Measurements from ENCODE around the gene CMTR1. TPM values are rescaled to one million over a fixed set of nuclear protein-coding genes. Genes with fewer than 3 reads are reported as not detected.
A peak's percentile ranks its signal among the peaks of the same experiment; 100 is the strongest.

CMTR1 gene
- total RNA-seq, 2 experiments from 2014 or later = 32.3 to 42.8 TPM

GRCh38 chr6:37426945-37427510 is 6.0 kb upstream of the CMTR1 start:
- Histone ChIP-seq H3K4me1 (ENCODE audit: insufficient read depth, low read length, poor library complexity, severe bottlenecking) (peaks cover 10% of the 10 kb centered on the region), H3K9me2 (ENCODE audit: insufficient read depth, low read length) (no peaks in the 10 kb centered on the region), H4K20me1 (ENCODE audit: insufficient read depth, low read length) (no peaks in the 10 kb centered on the region), H3K79me2 (ENCODE audit: insufficient read depth, low read depth, low read length) (no peaks in the 10 kb centered on the region), H3K9me3 (ENCODE audit: low read length) (no peaks in the 10 kb centered on the region), H3K4me3 (ENCODE audit: low read depth, low read length, poor library complexity, severe bottlenecking) (no peak overlapping the region), H3K36me3 (ENCODE audit: insufficient read depth, low read length) (no peaks in the 10 kb centered on the region), H3K27ac (ENCODE audit: low read depth, low read length, poor library complexity, severe bottlenecking) (no peak overlapping the region), H2AFZ (ENCODE audit: low read length) (no peak overlapping the region), H3K4me2 (ENCODE audit: low read length) (no peak overlapping the region)
- DNase-seq (ENCODE audit: low spot score) = no peak
- intact Hi-C loops (cut with micrococcal nuclease; ENCODE audit: unreplicated experiment) = no loop called here
- POLR2A ChIA-PET = no interaction called here
- TF ChIP-seq EZH2phosphoT487 (IDR thresholded peaks at IDR 0.05; ENCODE audit: borderline replicate concordance, low read depth, low read length) = no peak
- TF ChIP-seq CTCF (conservative IDR thresholded peaks at IDR 0.05; ENCODE audit: low read length) = no peak
- CTCF ChIA-PET (ENCODE audit: unreplicated experiment) = no interaction called here
- no TSS peak for BruUV-seq (replicated peaks)

GRCh38 chr6:37429352-37429750 is 3.7 kb upstream of the CMTR1 start:
- intact Hi-C loops (cut with micrococcal nuclease; ENCODE audit: unreplicated experiment) = no loop called here
- no peak overlapping the region for H3K27ac ChIP-seq (ENCODE audit: low read depth, low read length, poor library complexity, severe bottlenecking)
- POLR2A ChIA-PET = interaction anchor here (0.6 kb wide), 1 partner anchor 72 kb away, joined by 3 read pairs; no protein-coding TSS in a partner anchor
- peaks cover 18% of the 10 kb centered on the region for H3K4me1 ChIP-seq (ENCODE audit: insufficient read depth, low read length, poor library complexity, severe bottlenecking)
- CTCF ChIA-PET (ENCODE audit: unreplicated experiment) = no interaction called here
- peak; percentile 31 for DNase-seq (ENCODE audit: low spot score)
- H3K4me3 ChIP-seq (ENCODE audit: low read depth, low read length, poor library complexity, severe bottlenecking) = no peak overlapping the region
- no peaks in the 10 kb centered on the region for H3K9me2 ChIP-seq (ENCODE audit: insufficient read depth, low read length)
- peaks cover 9% of the 10 kb centered on the region; the same call in 1 of the 2 replicates for H3K79me2 ChIP-seq (ENCODE audit: insufficient read depth, low read depth, low read length)
- H3K36me3 ChIP-seq (ENCODE audit: insufficient read depth, low read length) = no peaks in the 10 kb centered on the region
- no peak overlapping the region for H3K4me2 ChIP-seq (ENCODE audit: low read length)
- no peak overlapping the region for H2AFZ ChIP-seq (ENCODE audit: low read length)
- no peaks in the 10 kb centered on the region for H3K9me3 ChIP-seq (ENCODE audit: low read length)
- no peak for TF ChIP-seq CTCF (conservative IDR thresholded peaks at IDR 0.05; ENCODE audit: low read length)
- TF ChIP-seq EZH2phosphoT487 (IDR thresholded peaks at IDR 0.05; ENCODE audit: borderline replicate concordance, low read depth, low read length) = no peak
- no peaks in the 10 kb centered on the region for H4K20me1 ChIP-seq (ENCODE audit: insufficient read depth, low read length)
- no TSS peak for BruUV-seq (replicated peaks)

DNA sequence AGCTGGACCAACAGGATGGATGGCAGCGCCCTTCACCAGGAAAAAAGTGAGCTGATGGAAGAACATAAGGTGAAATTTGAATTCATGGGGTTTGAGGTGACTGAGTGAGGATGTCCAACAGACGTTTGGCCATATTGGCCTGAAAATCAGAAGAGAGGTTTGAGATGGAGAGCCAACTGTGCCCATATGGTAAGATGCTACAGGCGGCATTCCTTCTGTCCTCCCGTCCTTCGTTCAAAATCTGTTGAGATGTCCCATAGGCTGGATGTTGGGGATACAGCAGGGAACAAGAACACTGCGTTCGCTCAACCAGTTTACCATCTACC is 468 bp upstream of the CMTR1 start:
- peak overlapping the region; percentile 93 for H3K4me2 ChIP-seq (ENCODE audit: low read length)
- no peaks in the 10 kb centered on the region for H3K9me3 ChIP-seq (ENCODE audit: low read length)
- peaks cover 22% of the 10 kb centered on the region; the same call in 1 of the 2 replicates for H3K79me2 ChIP-seq (ENCODE audit: insufficient read depth, low read depth, low read length)
- TF ChIP-seq CTCF (conservative IDR thresholded peaks at IDR 0.05; ENCODE audit: low read length) (no peak), EZH2phosphoT487 (IDR thresholded peaks at IDR 0.05; ENCODE audit: borderline replicate concordance, low read depth, low read length) (no peak)
- no peaks in the 10 kb centered on the region for H4K20me1 ChIP-seq (ENCODE audit: insufficient read depth, low read length)
- H3K36me3 ChIP-seq (ENCODE audit: insufficient read depth, low read length) = peaks cover 21% of the 10 kb centered on the region
- ChIA-PET CTCF (ENCODE audit: unreplicated experiment) (no interaction called here), POLR2A (interaction anchor here (2.2 kb wide), 1 partner anchor 9 kb away, joined by 7 read pairs; no protein-coding TSS in a partner anchor)
- peak overlapping the region; percentile 97 for H2AFZ ChIP-seq (ENCODE audit: low read length)
- H3K27ac ChIP-seq (ENCODE audit: low read depth, low read length, poor library complexity, severe bottlenecking) = peak overlapping the region; percentile 69
- TSS peak; percentile 98 for BruUV-seq (replicated peaks)
- intact Hi-C loops (cut with micrococcal nuclease; ENCODE audit: unreplicated experiment) = loop anchor here (5.0 kb wide), 1 partner anchor 135 kb away; no protein-coding TSS in a partner anchor
- H3K4me3 ChIP-seq (ENCODE audit: low read depth, low read length, poor library complexity, severe bottlenecking) = peak overlapping the region; percentile 95
- H3K9me2 ChIP-seq (ENCODE audit: insufficient read depth, low read length) = no peaks in the 10 kb centered on the region
- peaks cover 27% of the 10 kb centered on the region for H3K4me1 ChIP-seq (ENCODE audit: insufficient read depth, low read length, poor library complexity, severe bottlenecking)
- no peak for DNase-seq (ENCODE audit: low spot score)
